MCF 10A (cell line): ENCODE results near the gene RBFOX2. TPM values are rescaled to one million over a fixed set of nuclear protein-coding genes. Genes with fewer than 3 reads are reported as not detected.

Experiments used
- BruUV-seq: library from RNA; stranded (reverse); fragments of 400-500 nt; replicated peaks from 2 replicates; lab custom pipeline; 2021; lab: Mats Ljungman, UMichigan
- CTCF ChIA-PET: fragments of 300-600 bp; sonication (Branson Sonifier 250); formaldehyde crosslinking; extraction: SDS; loops from one replicate; lab custom pipeline; 2021; ENCODE audit warnings: antibody characterized with exemption, inconsistent platforms; lab: Yijun Ruan, JAX
- POLR2A ChIA-PET: fragments of 300-600, 350-650 bp; sonication (Branson Sonifier 250); formaldehyde crosslinking; extraction: SDS; loops from one replicate; lab custom pipeline; 2020; ENCODE audit warnings: antibody characterized with exemption, inconsistent platforms; lab: Yijun Ruan, JAX
- DNase-seq: peaks from one replicate; pipeline ENCODE4 v3.0.0-alpha.2; 2018; ENCODE audit not compliant: unreplicated experiment
- H3K27ac Mint-ChIP-seq: one replicate; pipeline ENCODE4 v1.8.0; 2022; ENCODE audit warnings: mild to moderate bottlenecking, low read depth, mixed read lengths; ENCODE audit not compliant: unreplicated experiment
- H3K27me3 Mint-ChIP-seq: one replicate; pipeline ENCODE4 v1.8.0; 2022; ENCODE audit warnings: mixed read lengths; ENCODE audit not compliant: insufficient read depth, unreplicated experiment
- H3K36me3 Mint-ChIP-seq: one replicate; pipeline ENCODE4 v1.8.0; 2022; ENCODE audit warnings: mild to moderate bottlenecking, moderate library complexity, mixed read lengths; ENCODE audit not compliant: insufficient read depth, unreplicated experiment
- H3K4me1 Mint-ChIP-seq: one replicate; pipeline ENCODE4 v1.8.0; 2022; ENCODE audit warnings: mixed read lengths; ENCODE audit not compliant: insufficient read depth, unreplicated experiment
- H3K4me3 Mint-ChIP-seq: one replicate; pipeline ENCODE4 v1.8.0; 2022; ENCODE audit warnings: mild to moderate bottlenecking, moderate library complexity, mixed read lengths; ENCODE audit not compliant: unreplicated experiment
- H3K9me3 Mint-ChIP-seq: one replicate; pipeline ENCODE4 v1.8.0; 2022; ENCODE audit warnings: mixed read lengths; ENCODE audit not compliant: unreplicated experiment
- intact Hi-C: fragments of 100-400 bp; cut with micrococcal nuclease; formaldehyde crosslinking; loops from 2 replicates; pipeline ENCODE4 v1.14.1; 2022
- total RNA-seq: library from RNA; stranded (reverse); gene quantifications from 2 replicates; pipeline ENCODE4 v1.2.3, GENCODE V29; 2022
- TF ChIP-seq, protein P1 (sequence below): fragments of 200-600 bp; IDR thresholded peaks from one replicate; pipeline ENCODE4 v1.8.0; 2022; ENCODE audit warnings: antibody characterized with exemption, mild to moderate bottlenecking; ENCODE audit not compliant: unreplicated experiment

RBFOX2 gene
- total RNA-seq, 1 experiment from 2014 or later = 89.4 TPM

DNA sequence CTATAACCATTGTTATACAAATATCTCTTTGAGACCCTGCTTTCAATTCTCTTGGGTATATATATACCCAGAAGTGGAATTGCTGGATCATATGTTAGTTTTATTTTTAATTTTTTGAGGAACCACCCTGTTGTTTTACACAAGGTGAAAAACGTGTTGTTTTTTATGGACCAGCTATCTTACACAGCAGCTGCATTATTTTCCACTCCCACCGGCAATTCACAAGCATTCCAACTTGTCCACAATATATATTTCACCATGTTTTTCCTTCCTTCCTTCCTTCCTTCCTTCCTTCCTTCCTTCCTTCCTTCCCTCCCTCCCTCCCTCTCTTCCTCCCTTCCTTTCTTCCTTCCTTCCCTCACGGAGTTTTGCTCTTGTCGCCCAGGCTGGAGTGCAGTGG lies 317.3 kb downstream of the RBFOX2 start:
- intact Hi-C loops = no loop called here
- no peak overlapping the region for H3K27ac Mint-ChIP-seq
- no TSS peak for BruUV-seq
- no peaks in the 10 kb centered on the region for H3K4me1 Mint-ChIP-seq
- H3K36me3 Mint-ChIP-seq = no peaks in the 10 kb centered on the region
- peaks cover 8% of the 10 kb centered on the region for H3K9me3 Mint-ChIP-seq
- TF ChIP-seq, protein P1, sequence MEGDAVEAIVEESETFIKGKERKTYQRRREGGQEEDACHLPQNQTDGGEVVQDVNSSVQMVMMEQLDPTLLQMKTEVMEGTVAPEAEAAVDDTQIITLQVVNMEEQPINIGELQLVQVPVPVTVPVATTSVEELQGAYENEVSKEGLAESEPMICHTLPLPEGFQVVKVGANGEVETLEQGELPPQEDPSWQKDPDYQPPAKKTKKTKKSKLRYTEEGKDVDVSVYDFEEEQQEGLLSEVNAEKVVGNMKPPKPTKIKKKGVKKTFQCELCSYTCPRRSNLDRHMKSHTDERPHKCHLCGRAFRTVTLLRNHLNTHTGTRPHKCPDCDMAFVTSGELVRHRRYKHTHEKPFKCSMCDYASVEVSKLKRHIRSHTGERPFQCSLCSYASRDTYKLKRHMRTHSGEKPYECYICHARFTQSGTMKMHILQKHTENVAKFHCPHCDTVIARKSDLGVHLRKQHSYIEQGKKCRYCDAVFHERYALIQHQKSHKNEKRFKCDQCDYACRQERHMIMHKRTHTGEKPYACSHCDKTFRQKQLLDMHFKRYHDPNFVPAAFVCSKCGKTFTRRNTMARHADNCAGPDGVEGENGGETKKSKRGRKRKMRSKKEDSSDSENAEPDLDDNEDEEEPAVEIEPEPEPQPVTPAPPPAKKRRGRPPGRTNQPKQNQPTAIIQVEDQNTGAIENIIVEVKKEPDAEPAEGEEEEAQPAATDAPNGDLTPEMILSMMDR = no peak
- CTCF ChIA-PET = no interaction called here
- peaks cover 11% of the 10 kb centered on the region for H3K27me3 Mint-ChIP-seq
- POLR2A ChIA-PET = no interaction called here
- DNase-seq = no peak
- no peak overlapping the region for H3K4me3 Mint-ChIP-seq

DNA sequence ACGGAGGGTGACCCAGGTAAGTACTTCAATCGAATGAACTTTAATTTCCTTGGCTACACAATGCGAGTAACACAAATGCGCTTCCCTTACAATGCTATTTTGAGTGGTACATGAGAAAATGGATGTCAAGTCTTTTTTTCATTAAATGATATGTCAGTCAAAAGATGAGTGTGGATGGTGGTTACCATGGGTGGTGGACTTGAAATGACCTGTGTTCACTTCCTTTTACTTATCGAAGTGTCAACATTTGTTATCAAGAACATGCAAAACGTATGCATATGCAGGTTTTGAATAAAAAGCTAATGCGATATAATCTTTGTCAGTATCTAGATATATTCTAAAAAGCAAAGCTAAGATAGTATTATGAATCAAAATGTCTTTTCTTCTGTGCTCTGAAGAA lies 319.7 kb downstream of the RBFOX2 start:
- H3K27me3 Mint-ChIP-seq = peaks cover 11% of the 10 kb centered on the region
- no peaks in the 10 kb centered on the region for H3K4me1 Mint-ChIP-seq
- H3K36me3 Mint-ChIP-seq = no peaks in the 10 kb centered on the region
- POLR2A ChIA-PET = no interaction called here
- no peak for DNase-seq
- H3K4me3 Mint-ChIP-seq = no peak overlapping the region
- peaks cover 8% of the 10 kb centered on the region for H3K9me3 Mint-ChIP-seq
- BruUV-seq = no TSS peak
- intact Hi-C loops = no loop called here
- no peak overlapping the region for H3K27ac Mint-ChIP-seq
- CTCF ChIA-PET = interaction anchor here (0.5 to 0.7 kb wide), 3 partner anchors 78 to 356 kb away, joined by 3 read pairs; no protein-coding TSS in a partner anchor
- TF ChIP-seq, protein P1 = no peak

DNA sequence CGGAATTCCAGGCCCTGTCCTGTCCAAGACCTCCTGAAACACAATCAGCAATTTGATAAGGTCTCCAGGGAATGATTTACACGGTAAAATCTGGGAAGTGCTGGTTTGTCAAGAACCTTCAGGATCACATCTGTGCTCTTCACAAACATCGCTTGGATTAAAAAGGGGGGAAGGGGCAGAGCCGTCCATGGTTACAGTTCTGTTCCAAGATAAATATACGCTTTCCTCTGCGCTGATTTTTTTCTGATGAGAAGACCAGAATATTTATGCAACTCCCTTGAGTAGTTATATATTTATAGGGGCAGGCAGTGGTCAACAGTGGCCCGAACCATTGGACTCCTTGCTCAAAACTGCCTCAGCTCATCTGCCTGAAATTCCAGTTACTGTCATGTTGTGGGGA lies 320.2 kb downstream of the RBFOX2 start:
- TF ChIP-seq, protein P1 = no peak
- Mint-ChIP-seq H3K27ac (no peak overlapping the region), H3K36me3 (no peaks in the 10 kb centered on the region), H3K27me3 (peaks cover 11% of the 10 kb centered on the region), H3K9me3 (peaks cover 8% of the 10 kb centered on the region), H3K4me1 (no peaks in the 10 kb centered on the region), H3K4me3 (no peak overlapping the region)
- BruUV-seq = no TSS peak
- intact Hi-C loops = no loop called here
- no peak for DNase-seq
- ChIA-PET CTCF (interaction anchor here (0.5 to 0.7 kb wide), 3 partner anchors 77 to 356 kb away, joined by 3 read pairs; no protein-coding TSS in a partner anchor), POLR2A (no interaction called here)

GRCh38 chr22:35705141-35705540 lies 323.5 kb downstream of the RBFOX2 start:
- Mint-ChIP-seq H3K4me3 (no peak overlapping the region), H3K27me3 (no peaks in the 10 kb centered on the region), H3K36me3 (no peaks in the 10 kb centered on the region), H3K9me3 (no peaks in the 10 kb centered on the region), H3K4me1 (no peaks in the 10 kb centered on the region), H3K27ac (no peak overlapping the region)
- TF ChIP-seq, protein P1 = no peak
- CTCF ChIA-PET = interaction anchor here (0.6 kb wide), 1 partner anchor 357 kb away, joined by 3 read pairs; no protein-coding TSS in a partner anchor
- no TSS peak for BruUV-seq
- peak; percentile 71 for DNase-seq
- POLR2A ChIA-PET = interaction anchor here (0.9 kb wide), 1 partner anchor 211 kb away, joined by 3 read pairs; no protein-coding TSS in a partner anchor
- intact Hi-C loops = no loop called here
